Spleen (tissue), 11 donors: ENCODE data around the gene BTBD16. TPM values are rescaled to one million over a fixed set of nuclear protein-coding genes. Genes with fewer than 3 reads are reported as not detected.

Experiments used
- DNase-seq: peaks from one replicate; pipeline ENCODE4 v3.0.0-alpha.2; 2020
- H3K27ac ChIP-seq, 8 donors: fragments of 200-600 bp; sonication (generic) in 7 of 8; 1 replicate in 4 of 8; 2 replicates in 4 of 8; pipeline versions ENCODE4 v1.5.0 to v1.8.0; 2016 to 2021; ENCODE audit warnings: inconsistent platforms in 4 of 8, mild to moderate bottlenecking in 4 of 8, moderate library complexity in 1 of 8
- H3K27me3 ChIP-seq, 7 donors: fragments of 200-600 bp; sonication (generic) in 6 of 7; replicated peaks in 1 of 7; 1 replicate in 4 of 7; 2 replicates in 3 of 7; pipeline versions ENCODE4 v1.5.0 to v1.8.0; 2016 to 2021; ENCODE audit warnings: inconsistent platforms in 3 of 7, mild to moderate bottlenecking in 1 of 7
- H3K36me3 ChIP-seq, 6 donors: fragments of 200-600 bp; sonication (generic) in 5 of 6; 1 replicate in 4 of 6; 2 replicates in 2 of 6; pipeline versions ENCODE4 v1.5.0 to v1.8.0; 2016 to 2021; ENCODE audit warnings: inconsistent platforms in 2 of 6
- H3K4me1 ChIP-seq, 6 donors: fragments of 200-600 bp; sonication (generic) in 5 of 6; 1 replicate in 3 of 6; 2 replicates in 3 of 6; pipeline versions ENCODE4 v1.5.0 to v1.8.0; 2016 to 2021; ENCODE audit warnings: inconsistent platforms in 3 of 6
- H3K4me3 ChIP-seq, 8 donors: fragments of 200-600 bp; sonication (generic) in 7 of 8; 1 replicate in 4 of 8; 2 replicates in 4 of 8; pipeline versions ENCODE4 v1.5.0 to v1.8.0; 2016 to 2021; ENCODE audit warnings: inconsistent platforms in 4 of 8, mild to moderate bottlenecking in 4 of 8, moderate library complexity in 2 of 8
- H3K9me3 ChIP-seq, 8 donors: fragments of 200-600 bp; sonication (generic) in 7 of 8; 1 replicate in 4 of 8; 2 replicates in 4 of 8; pipeline versions ENCODE4 v1.5.0 to v1.8.0; 2016 to 2021; ENCODE audit warnings: inconsistent platforms in 4 of 8
- CTCF ChIP-seq, 11 experiments: fragments of 200-600 bp in 7 of 11; fragments of 450-650 bp in 4 of 11; sonication (generic) in 4 of 11; IDR thresholded peaks in 8 of 11; conservative IDR thresholded peaks in 3 of 11; 1 replicate in 7 of 11; 2 replicates in 4 of 11; pipeline versions ENCODE4 v1.4.0 to v1.8.0; 2016 to 2021; ENCODE audit warnings: antibody characterized with exemption in 11 of 11, inconsistent platforms in 4 of 11, mild to moderate bottlenecking in 1 of 11
- POLR2A ChIP-seq, 3 donors: fragments of 450-650 bp; IDR thresholded peaks; one replicate each; pipeline ENCODE4 v1.5.1; 2017; ENCODE audit warnings: antibody characterized with exemption in 3 of 3, mild to moderate bottlenecking in 1 of 3
- POLR2AphosphoS5 ChIP-seq, 3 donors: sonication (generic); formaldehyde crosslinking; IDR thresholded peaks; one replicate each; pipeline ENCODE4 v1.5.1; 2017; ENCODE audit warnings: antibody characterized with exemption in 3 of 3
- WGBS, 5 donors: extraction: QIAGEN DNeasy Blood & Tissue Kit in 3 of 5; methylation state at CpG; one replicate each; pipeline versions ENCODE4 v1.1.5 to v1.1.7; 2013 to 2018; 5-methylcytosine and 5-hydroxymethylcytosine counted together
- intact Hi-C: fragments of 100-400 bp; cut with DNase I; formaldehyde crosslinking; loops from one replicate; pipeline ENCODE4 v1.15.0; 2023; ENCODE audit warnings: low total_unique reads
- polyA plus RNA-seq, 3 donors: library from polyadenylated mRNA; stranded (reverse); fragments of 200-250 nt; gene quantifications; one replicate each; pipeline ENCODE4 v1.2.1, GENCODE V29; 2013
- total RNA-seq, 7 donors: library from RNA; depleted of rRNA in 3 of 7; stranded (reverse); fragments of >200 nt in 3 of 7; fragmentation: NEBNext Ultra II Directional in 4 of 7; extraction: Animal tissue kit (Norgen Biotek cat#: 25700) in 4 of 7; gene quantifications; one replicate each; pipeline versions ENCODE4 v1.1.0 to v1.2.1, GENCODE V29; 2016 to 2021
- donor health status: healthy with polysubstance abuse.
- donor health status: DM: no; HTN: no; CAD: no; lungs with moderate emphysema.
- donor health status: DM: no; HTN: no; CAD: no.
- donor health status: Bipolar disorder and iron deficiency.
- donor health status: healthy.
- donor health status: DM: no; HTN: no; CAD: no.
- donor health status: DM: yes; HTN: yes; CAD: no.

BTBD16 gene
- total and polyA plus RNA-seq, 10 donors = 0.04 to 0.10 TPM; not detected in 8

GRCh38 chr10:122287570-122287969 lies 16.5 kb downstream of the BTBD16 start:
- no peaks in the 10 kb centered on the region for H3K4me1 ChIP-seq
- TF ChIP-seq POLR2AphosphoS5 (IDR thresholded peaks at IDR 0.05) (no peak), POLR2A (IDR thresholded peaks at IDR 0.05) (no peak), CTCF (IDR thresholded peaks at IDR 0.05 in 8 of 11, conservative IDR thresholded peaks at IDR 0.05 in 3 of 11) (no peak)
- no peak overlapping the region for H3K4me3 ChIP-seq
- WGBS, 5 donors = 59 to 68% (median 62%) methylated on average over 5 of the region's 5 CpGs
- peaks cover 0 to 16% (median 0%) of the 10 kb centered on the region in 7 donors for H3K27me3 ChIP-seq
- no peaks in the 10 kb centered on the region for H3K36me3 ChIP-seq
- H3K9me3 ChIP-seq = no peaks in the 10 kb centered on the region
- intact Hi-C loops = no loop called here
- DNase-seq = no peak
- no peak overlapping the region for H3K27ac ChIP-seq

- Histone ChIP-seq H3K4me3 (no peak overlapping the region), H3K4me1 (no peaks in the 10 kb centered on the region), H3K9me3 (no peaks in the 10 kb centered on the region), H3K36me3 (no peaks in the 10 kb centered on the region), H3K27ac (no peak overlapping the region), H3K27me3 (peaks cover 0 to 12% (median 0%) of the 10 kb centered on the region in 7 donors)
- 87 to 96% (median 93%) methylated on average over 6 of the region's 6 CpGs for WGBS, 5 donors
- no peak for DNase-seq
- TF ChIP-seq POLR2AphosphoS5 (IDR thresholded peaks at IDR 0.05) (no peak), CTCF (IDR thresholded peaks at IDR 0.05 in 8 of 11, conservative IDR thresholded peaks at IDR 0.05 in 3 of 11) (no peak)
- intact Hi-C loops = no loop called here
These were observed 17.2 kb downstream of the BTBD16 start for GRCh38 chr10:122288262-122288661.

- Histone ChIP-seq H3K27me3 (peaks cover 0 to 12% (median 0%) of the 10 kb centered on the region in 7 donors), H3K4me3 (no peak overlapping the region), H3K4me1 (no peaks in the 10 kb centered on the region), H3K36me3 (no peaks in the 10 kb centered on the region), H3K27ac (no peak overlapping the region), H3K9me3 (no peaks in the 10 kb centered on the region)
- DNase-seq = no peak
- TF ChIP-seq CTCF (IDR thresholded peaks at IDR 0.05 in 8 of 11, conservative IDR thresholded peaks at IDR 0.05 in 3 of 11) = no peak
- TF ChIP-seq POLR2A (IDR thresholded peaks at IDR 0.05) = no peak
- no peak for TF ChIP-seq POLR2AphosphoS5 (IDR thresholded peaks at IDR 0.05)
- 65 to 83% (median 70%) methylated on average over 2 to 3 of the region's 3 CpGs for WGBS, 5 donors
- intact Hi-C loops = no loop called here
These were observed 17.8 kb downstream of the BTBD16 start for GRCh38 chr10:122288917-122289316.

GRCh38 chr10:122290334-122290733 lies 19.2 kb downstream of the BTBD16 start:
- Histone ChIP-seq H3K27ac (no peak overlapping the region), H3K36me3 (no peaks in the 10 kb centered on the region), H3K27me3 (peaks cover 0 to 12% (median 0%) of the 10 kb centered on the region in 7 donors), H3K4me1 (no peaks in the 10 kb centered on the region), H3K9me3 (no peaks in the 10 kb centered on the region), H3K4me3 (no peak overlapping the region)
- intact Hi-C loops = no loop called here
- no peak for TF ChIP-seq POLR2A (IDR thresholded peaks at IDR 0.05)
- no peak for TF ChIP-seq POLR2AphosphoS5 (IDR thresholded peaks at IDR 0.05)
- no peak for TF ChIP-seq CTCF (IDR thresholded peaks at IDR 0.05 in 8 of 11, conservative IDR thresholded peaks at IDR 0.05 in 3 of 11)
- no peak for DNase-seq
- 61 to 82% (median 76%) methylated on average over 7 of the region's 7 CpGs for WGBS, 5 donors
